HTERT RPE-1 (cell line): Measurements from ENCODE around the gene MSLN.

Experiments
- in situ Hi-C: fragments of 300-500 bp; cut with MboI; formaldehyde crosslinking; loops from 4 replicates; pipeline ENCODE4 v1.14.3; 2020; ENCODE audit warnings: low sequenced_read_pairs

The MSLN gene

GRCh38 chr16:801584-802363 lies 41.2 kb downstream of the MSLN start:
- in situ Hi-C loops, result no loop called here

- in situ Hi-C loops, result no loop called here
Observed at GRCh38 chr16:802461-802860, 41.9 kb downstream of the MSLN start.

GRCh38 chr16:802914-803753 lies 42.6 kb downstream of the MSLN start:
- in situ Hi-C loops, result no loop called here

DNA sequence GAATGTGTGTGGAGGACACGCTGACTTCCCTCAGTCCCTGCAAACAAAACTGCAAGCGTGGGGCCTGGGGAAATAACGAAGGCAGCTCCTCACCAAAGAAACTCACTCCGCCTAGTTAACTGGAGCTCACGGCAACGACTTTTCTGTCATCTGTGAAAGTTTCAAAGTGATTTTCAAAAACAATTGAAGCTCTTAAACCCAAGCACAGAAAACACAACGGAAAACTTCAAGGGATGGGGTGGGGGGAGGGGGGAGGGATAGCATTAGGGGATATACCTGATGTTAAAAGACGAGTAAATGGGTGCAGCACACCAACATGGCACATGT lies 43.2 kb downstream of the MSLN start:
- in situ Hi-C loops, result no loop called here

DNA sequence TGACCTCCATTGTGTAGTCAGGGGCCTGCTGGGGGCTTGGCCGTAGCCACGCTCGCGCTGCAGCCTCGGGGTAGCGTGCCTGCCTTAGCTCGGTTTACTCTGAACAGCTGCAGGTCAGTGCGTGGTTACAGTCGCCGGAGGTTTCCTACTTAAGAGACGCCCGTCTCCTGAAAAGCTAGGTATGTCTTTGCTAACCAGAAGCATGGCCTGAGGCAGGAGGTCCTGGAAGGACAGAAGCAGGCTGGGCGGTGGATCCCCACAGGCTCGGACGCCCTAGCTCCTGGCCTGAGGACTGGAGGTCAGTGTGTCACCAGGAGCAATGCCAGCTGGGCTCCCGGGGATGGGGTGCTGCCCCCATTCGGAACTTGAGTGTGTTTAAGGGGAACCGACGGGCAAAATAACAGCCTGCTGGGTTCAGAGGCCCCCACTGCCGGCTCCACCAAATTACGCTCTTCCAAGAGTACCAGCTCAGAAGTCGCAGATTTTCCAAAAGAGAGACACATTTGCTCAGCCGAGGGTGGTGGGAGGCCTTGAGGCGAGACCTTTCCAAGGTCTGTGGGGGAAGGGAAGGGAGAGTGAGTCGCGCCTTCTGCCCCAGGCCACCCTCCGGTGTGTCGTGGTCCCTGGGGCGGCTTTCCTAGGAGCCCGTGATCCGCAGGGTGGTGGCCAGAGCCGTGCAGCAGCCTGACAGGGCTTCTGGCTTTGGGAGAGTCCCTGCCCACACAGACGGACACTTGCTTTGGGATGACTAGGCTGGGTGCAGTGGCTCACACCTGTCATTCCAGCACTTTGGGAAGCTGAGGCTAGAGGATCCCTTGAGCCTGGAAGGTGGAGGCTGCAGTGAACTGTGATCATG lies 43.9 kb downstream of the MSLN start:
- in situ Hi-C loops, result no loop called here

DNA sequence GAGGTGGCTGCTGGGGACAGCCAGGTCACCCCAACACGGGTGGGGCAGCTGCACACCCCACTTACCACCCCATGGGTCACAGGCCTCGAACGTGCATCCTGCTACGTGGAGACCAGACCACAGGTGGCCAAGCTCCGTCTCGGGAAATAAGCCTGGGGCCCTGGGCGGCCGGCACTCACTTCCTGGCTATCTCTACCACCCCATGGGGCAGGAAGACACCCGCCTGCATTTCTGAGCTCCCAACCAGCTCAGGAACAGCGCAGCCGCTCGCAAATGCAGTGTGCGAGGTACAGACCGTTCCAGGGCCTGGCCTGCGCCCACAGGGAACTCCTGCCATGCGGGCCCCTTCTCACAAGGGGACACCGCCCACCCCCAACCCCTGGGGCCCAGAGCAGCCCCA lies 44.9 kb downstream of the MSLN start:
- in situ Hi-C loops, result no loop called here

GRCh38 chr16:807347-808084 lies 47.0 kb downstream of the MSLN start:
- in situ Hi-C loops, result no loop called here

DNA sequence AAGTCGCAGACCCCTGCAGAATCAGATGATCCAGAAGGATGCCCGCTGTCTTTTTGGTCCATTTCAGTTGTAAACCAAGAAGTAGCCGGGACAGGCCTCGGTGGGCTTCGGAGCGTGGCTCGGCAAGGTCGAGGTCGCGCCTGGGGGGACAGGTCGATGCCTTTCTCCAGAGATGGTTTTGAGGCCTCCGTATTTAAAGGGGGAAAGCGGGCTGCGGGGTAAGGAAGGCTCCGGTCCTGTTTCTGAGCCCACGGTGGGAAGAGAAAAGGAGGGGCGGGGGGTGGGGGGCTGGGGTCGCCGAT lies 47.5 kb downstream of the MSLN start:
- in situ Hi-C loops, result no loop called here

DNA sequence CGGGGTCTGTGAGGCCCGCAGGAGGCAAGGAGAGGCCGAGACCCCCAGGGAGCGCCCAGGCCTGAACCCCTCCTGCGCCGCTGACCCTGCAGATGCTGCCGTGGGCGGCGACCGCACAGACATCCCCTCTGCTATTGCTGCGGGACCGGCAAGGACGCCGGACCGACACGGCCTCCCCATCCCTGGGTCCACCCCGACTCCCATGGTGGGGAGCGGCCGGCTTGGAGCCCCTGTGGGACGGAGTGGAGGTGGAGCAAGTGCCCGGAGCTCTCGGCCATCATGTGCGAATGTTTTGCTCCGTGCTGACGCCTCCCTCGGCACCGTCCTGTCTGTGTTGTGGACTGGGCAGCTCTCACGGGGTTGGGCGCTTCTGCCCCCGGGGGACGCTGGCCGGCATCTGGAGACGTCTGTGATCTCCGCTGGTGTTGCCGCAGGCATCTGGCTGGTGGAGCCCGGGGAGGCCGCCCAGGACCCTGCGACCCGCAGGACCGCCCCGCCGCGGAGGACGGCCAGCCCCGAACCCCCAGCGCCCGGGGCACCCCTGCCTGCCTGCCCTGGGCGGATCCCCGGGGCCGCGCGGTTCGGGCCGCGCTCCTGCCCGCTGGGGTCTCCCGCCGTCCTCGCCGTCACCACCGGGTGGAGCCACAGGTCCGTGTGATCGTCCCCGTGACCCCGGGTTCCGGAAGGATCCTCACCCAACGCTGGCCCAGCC lies 52.8 kb downstream of the MSLN start:
- in situ Hi-C loops, result no loop called here

DNA sequence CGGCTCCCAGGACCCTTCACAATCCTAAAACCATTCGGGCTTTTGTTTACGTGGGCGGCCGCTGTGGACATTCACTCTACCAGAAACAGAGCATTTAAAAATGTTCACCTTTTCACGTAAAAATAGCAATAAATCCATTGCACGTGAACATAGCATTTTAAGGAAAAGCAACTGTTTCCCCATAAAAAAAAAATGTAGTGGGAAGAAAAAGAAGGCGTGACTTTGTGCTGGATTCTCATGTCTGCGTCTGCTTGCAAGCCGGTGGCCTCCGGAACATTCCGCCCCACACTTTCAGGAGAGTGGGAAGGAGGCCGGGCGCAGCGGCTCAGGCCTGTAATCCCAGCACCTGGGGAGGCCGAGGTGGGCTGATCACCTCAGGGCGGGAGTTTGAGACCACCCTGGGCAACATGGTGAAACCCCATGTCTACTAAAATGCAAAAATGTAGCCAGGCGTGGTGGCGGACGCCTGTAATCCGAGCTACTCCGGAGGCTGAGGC lies 53.4 kb downstream of the MSLN start:
- in situ Hi-C loops, result no loop called here

GRCh38 chr16:814974-815373 lies 54.4 kb downstream of the MSLN start:
- in situ Hi-C loops, result no loop called here

DNA sequence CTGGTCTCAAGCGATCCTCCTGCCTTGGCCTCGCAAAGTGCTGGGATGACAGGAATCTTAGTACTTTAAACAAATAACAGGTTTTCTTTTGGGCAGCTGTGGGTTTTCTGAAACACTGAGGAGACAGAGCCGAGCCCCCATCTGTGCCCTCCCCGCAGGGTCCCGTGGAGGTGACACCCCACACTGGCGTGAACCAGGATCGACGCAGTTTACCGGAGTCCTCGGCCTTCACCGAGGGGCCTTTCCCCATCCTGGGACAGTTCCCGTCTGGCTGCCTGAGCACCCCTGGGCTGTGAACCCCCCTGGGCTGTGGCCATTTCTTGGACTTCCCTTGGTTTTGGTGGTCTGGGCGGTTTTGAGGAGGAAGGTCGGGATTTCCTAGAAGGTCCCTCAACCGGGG lies 55.3 kb downstream of the MSLN start:
- in situ Hi-C loops, result no loop called here

DNA sequence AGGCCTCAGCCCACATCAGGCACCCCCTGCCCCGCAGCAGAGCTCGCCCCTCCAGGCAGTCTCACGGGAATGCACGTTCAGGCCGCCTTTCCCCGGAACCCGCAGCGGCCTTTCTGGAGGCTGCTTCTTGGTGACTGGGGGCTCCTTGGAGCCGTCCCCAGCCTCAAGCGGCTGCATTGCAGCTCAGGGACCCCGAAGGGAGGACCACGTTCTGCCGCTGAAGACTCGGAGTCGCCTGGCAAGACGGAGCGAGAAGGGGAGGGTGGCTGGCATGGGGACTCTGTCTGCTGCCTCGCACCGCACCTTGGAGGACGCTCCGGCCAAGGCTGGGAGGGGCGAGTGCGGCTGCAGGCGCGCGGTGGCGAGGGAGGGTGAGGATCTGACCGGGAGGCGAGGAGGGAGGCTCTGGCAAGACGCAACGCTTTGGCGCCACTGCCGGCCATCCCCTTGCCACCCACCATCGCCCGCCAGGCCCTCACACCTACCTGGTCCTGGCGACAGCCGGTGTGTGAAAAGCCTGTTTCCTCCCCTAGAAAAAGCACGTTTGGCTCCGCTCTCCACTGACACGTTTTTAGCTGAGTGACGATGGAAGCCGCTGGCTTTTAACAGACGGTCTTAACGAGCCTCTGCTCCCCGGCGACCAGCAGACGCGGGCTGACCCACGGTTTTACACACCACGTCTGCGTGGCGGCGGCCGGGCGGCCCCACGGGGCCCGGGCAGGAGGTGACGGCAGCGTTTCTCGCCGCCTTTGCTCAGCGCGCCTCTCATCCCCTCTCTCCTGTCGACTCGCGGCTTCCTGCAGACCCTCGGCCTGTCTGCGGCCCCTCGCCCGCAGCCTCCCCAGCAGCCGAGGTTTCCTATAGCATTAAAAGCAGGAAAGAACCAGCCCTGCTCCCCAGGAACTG lies 56.7 kb downstream of the MSLN start:
- in situ Hi-C loops, result no loop called here

GRCh38 chr16:818132-818531 lies 57.6 kb downstream of the MSLN start:
- in situ Hi-C loops, result no loop called here
